ENCODE data around the gene POU2AF1. TPM values are rescaled to one million over a fixed set of nuclear protein-coding genes. Genes with fewer than 3 reads are reported as not detected.

Gene POU2AF1
- total RNA-seq, 1 experiment from 2014 or later, result 7.0 TPM

GRCh38 chr11:111392552-111392951 lies 13.5 kb upstream of the POU2AF1 start:
- in situ Hi-C loops (cut with HindIII; ENCODE audit: low sequenced_read_pairs), result no loop called here
- DNase-seq (ENCODE audit: low spot score), result no peak

GRCh38 chr11:111391328-111392124 lies 12.5 kb upstream of the POU2AF1 start:
- in situ Hi-C loops (cut with HindIII; ENCODE audit: low sequenced_read_pairs), result no loop called here
- no peak for DNase-seq (ENCODE audit: low spot score)

- no peak for DNase-seq (ENCODE audit: low spot score)
- in situ Hi-C loops (cut with HindIII; ENCODE audit: low sequenced_read_pairs), result no loop called here
Observed at GRCh38 chr11:111388842-111389241, 9.8 kb upstream of the POU2AF1 start.

GRCh38 chr11:111388420-111388819 lies 9.3 kb upstream of the POU2AF1 start:
- no peak for DNase-seq (ENCODE audit: low spot score)
- in situ Hi-C loops (cut with HindIII; ENCODE audit: low sequenced_read_pairs), result no loop called here

- peak; percentile 94 for DNase-seq (ENCODE audit: low spot score)
- in situ Hi-C loops (cut with HindIII; ENCODE audit: low sequenced_read_pairs), result no loop called here
Observed at GRCh38 chr11:111387363-111387762, 8.3 kb upstream of the POU2AF1 start.

GRCh38 chr11:111386611-111387150 lies 7.6 kb upstream of the POU2AF1 start:
- in situ Hi-C loops (cut with HindIII; ENCODE audit: low sequenced_read_pairs), result no loop called here
- peak; percentile 15 for DNase-seq (ENCODE audit: low spot score)

GRCh38 chr11:111384494-111384893 lies 5.4 kb upstream of the POU2AF1 start:
- in situ Hi-C loops (cut with HindIII; ENCODE audit: low sequenced_read_pairs), result no loop called here
- no peak for DNase-seq (ENCODE audit: low spot score)

- DNase-seq (ENCODE audit: low spot score), result no peak
- in situ Hi-C loops (cut with HindIII; ENCODE audit: low sequenced_read_pairs), result no loop called here
Observed at GRCh38 chr11:111382451-111382850, 3.4 kb upstream of the POU2AF1 start.

GRCh38 chr11:111379602-111380136 lies 594 bp upstream of the POU2AF1 start:
- peak; percentile 8 for DNase-seq (ENCODE audit: low spot score)
- in situ Hi-C loops (cut with HindIII; ENCODE audit: low sequenced_read_pairs), result no loop called here

- no peak for DNase-seq (ENCODE audit: low spot score)
- in situ Hi-C loops (cut with HindIII; ENCODE audit: low sequenced_read_pairs), result no loop called here
Observed at GRCh38 chr11:111378185-111378860, 752 bp downstream of the POU2AF1 start.

GRCh38 chr11:111376181-111376871 lies 2.7 kb downstream of the POU2AF1 start:
- DNase-seq (ENCODE audit: low spot score), result no peak
- in situ Hi-C loops (cut with HindIII; ENCODE audit: low sequenced_read_pairs), result no loop called here

GRCh38 chr11:111373590-111373989 lies 5.5 kb downstream of the POU2AF1 start:
- DNase-seq (ENCODE audit: low spot score), result no peak
- in situ Hi-C loops (cut with HindIII; ENCODE audit: low sequenced_read_pairs), result no loop called here

- DNase-seq (ENCODE audit: low spot score), result no peak
- in situ Hi-C loops (cut with HindIII; ENCODE audit: low sequenced_read_pairs), result no loop called here
Observed at GRCh38 chr11:111372538-111372937, 6.5 kb downstream of the POU2AF1 start.

GRCh38 chr11:111370902-111371578 lies 8.0 kb downstream of the POU2AF1 start:
- in situ Hi-C loops (cut with HindIII; ENCODE audit: low sequenced_read_pairs), result no loop called here
- DNase-seq (ENCODE audit: low spot score), result no peak

- in situ Hi-C loops (cut with HindIII; ENCODE audit: low sequenced_read_pairs), result no loop called here
- no peak for DNase-seq (ENCODE audit: low spot score)
Observed at GRCh38 chr11:111370270-111370901, 8.7 kb downstream of the POU2AF1 start.

GRCh38 chr11:111368285-111368560 lies 10.9 kb downstream of the POU2AF1 start:
- in situ Hi-C loops (cut with HindIII; ENCODE audit: low sequenced_read_pairs), result no loop called here
- DNase-seq (ENCODE audit: low spot score), result no peak

- in situ Hi-C loops (cut with HindIII; ENCODE audit: low sequenced_read_pairs), result no loop called here
- DNase-seq (ENCODE audit: low spot score), result no peak
Observed at GRCh38 chr11:111367411-111368284, 11.4 kb downstream of the POU2AF1 start.

Measured in G401 (cell line).